GM12878 (cell line): ENCODE data around the gene SMURF1. TPM values are rescaled to one million over a fixed set of nuclear protein-coding genes. Genes with fewer than 3 reads are reported as not detected.

Source experiments
- ATAC-seq: fragments of 200-7000 bp; cut with Tn5 transposase; 3 replicates; pipeline ENCODE4 v1.9.1; 2020; ENCODE audit warnings: mild to moderate bottlenecking, moderate library complexity
- BruUV-seq: library from RNA; stranded (reverse); fragments of 400-500 nt; replicated peaks from 2 replicates; lab custom pipeline; 2021; lab: Mats Ljungman, UMichigan
- CTCF ChIA-PET: fragments of 300-600 bp; sonication (Branson Sonifier 250); formaldehyde crosslinking; extraction: SDS; loops from one replicate; lab custom pipeline; 2021; ENCODE audit warnings: inconsistent platforms; lab: Yijun Ruan, JAX
- POLR2A ChIA-PET: fragments of 350-600 bp; formaldehyde crosslinking; extraction: SDS; loops from one replicate; lab custom pipeline; 2021; ENCODE audit warnings: inconsistent platforms; lab: Charles Lee
- RAD21 ChIA-PET: fragments of 300-600 bp; sonication (Branson Sonifier 250); formaldehyde crosslinking; loops from one replicate; lab custom pipeline; 2023; ENCODE audit warnings: antibody characterized with exemption; ENCODE audit not compliant: unreplicated experiment; lab: Charles Lee
- SMC1A ChIA-PET: fragments of 300-600 bp; sonication (Branson Sonifier 250); formaldehyde crosslinking; loops from one replicate; lab custom pipeline; 2023; ENCODE audit not compliant: unreplicated experiment, uncharacterized antibody; lab: Charles Lee
- DNase-seq: peaks from one replicate; pipeline ENCODE4 v3.0.0-alpha.2; 2011; ENCODE audit warnings: low read depth, low spot score
- FAIRE-seq: peaks from 3 replicates; lab custom pipeline; 2011; peaks lifted over from hg19 to GRCh38; lab: Jason Lieb, UNC
- H2AFZ ChIP-seq: 2 replicates; pipeline ENCODE4 v1.6.0; 2011; ENCODE audit warnings: low read depth, low read length, control low read depth; ENCODE audit not compliant: control insufficient read depth
- H3K27ac ChIP-seq: 2 replicates; pipeline ENCODE4 v1.5.1; 2011; ENCODE audit warnings: control low read depth; ENCODE audit not compliant: control insufficient read depth, insufficient read depth
- H3K27me3 ChIP-seq, 2 experiments: replicated peaks in 1 of 2; 2 replicates each; pipeline versions ENCODE4 v1.6.0 to v1.6.1; 2011; ENCODE audit warnings: low read length in 1 of 2; ENCODE audit not compliant: control insufficient read depth in 2 of 2, insufficient read depth in 2 of 2
- H3K36me3 ChIP-seq, 2 experiments: 2 replicates each; pipeline ENCODE4 v1.5.1; 2011; ENCODE audit warnings: low read length in 1 of 2; ENCODE audit not compliant: control insufficient read depth in 2 of 2, insufficient read depth in 2 of 2
- H3K4me1 ChIP-seq: 2 replicates; pipeline ENCODE4 v1.6.1; 2011; ENCODE audit warnings: mild to moderate bottlenecking, low read length, moderate library complexity, mixed read lengths; ENCODE audit not compliant: control insufficient read depth, insufficient read depth
- H3K4me2 ChIP-seq: 2 replicates; pipeline ENCODE4 v1.6.0; 2011; ENCODE audit warnings: control low read depth; ENCODE audit not compliant: control insufficient read depth, insufficient read depth
- H3K4me3 ChIP-seq: fragments of 200-600 bp; sonication (generic); 2 replicates; pipeline ENCODE4 v1.5.1; 2016
- H3K79me2 ChIP-seq: 2 replicates; pipeline ENCODE4 v1.6.0; 2011; ENCODE audit warnings: low read length; ENCODE audit not compliant: control insufficient read depth, insufficient read depth
- H3K9ac ChIP-seq: 2 replicates; pipeline ENCODE4 v1.8.0; 2011; ENCODE audit warnings: low read length, control low read depth, mixed read lengths; ENCODE audit not compliant: control insufficient read depth, insufficient read depth
- H3K9me3 ChIP-seq: replicated peaks from 3 replicates; pipeline ENCODE4 v1.5.1; 2011; ENCODE audit warnings: mild to moderate bottlenecking, low read length; ENCODE audit not compliant: control insufficient read depth, insufficient read depth
- H4K20me1 ChIP-seq: 2 replicates; pipeline ENCODE4 v1.6.0; 2011; ENCODE audit not compliant: control insufficient read depth, insufficient read depth
- BMI1 ChIP-seq: fragments of 450-650 bp; IDR thresholded peaks from 2 replicates; pipeline ENCODE4 v1.6.1; 2016; ENCODE audit warnings: mild to moderate bottlenecking, moderate library complexity, borderline replicate concordance
- CUX1 ChIP-seq: IDR thresholded peaks from 2 replicates; pipeline ENCODE4 v1.6.1; 2012; ENCODE audit warnings: improper control_type of control experiment, low read depth, low read length; ENCODE audit not compliant: insufficient replicate concordance
- EGR1 ChIP-seq, 2 experiments: IDR thresholded peaks; 1 replicate in 1 of 2; 2 replicates in 1 of 2; pipeline ENCODE4 v1.6.1; 2011 to 2012; ENCODE audit warnings: low read depth in 2 of 2, low read length in 2 of 2, borderline replicate concordance in 1 of 2, mild to moderate bottlenecking in 1 of 2, moderate library complexity in 1 of 2
- IRF5 ChIP-seq: fragments of 450-650 bp; IDR thresholded peaks from 2 replicates; pipeline ENCODE4 v1.6.1; 2017; ENCODE audit warnings: borderline replicate concordance
- KLF5 ChIP-seq: fragments of 450-650 bp; IDR thresholded peaks from 2 replicates; pipeline ENCODE4 v1.6.1; 2014; ENCODE audit warnings: mild to moderate bottlenecking; ENCODE audit not compliant: partially characterized antibody
- MAX ChIP-seq: IDR thresholded peaks from 2 replicates; pipeline ENCODE4 v1.6.1; 2012; ENCODE audit warnings: low read depth, low read length, improper control_type of control experiment
- MEF2B ChIP-seq: fragments of 450-650 bp; IDR thresholded peaks from 2 replicates; pipeline ENCODE4 v1.6.1; 2018; ENCODE audit warnings: mild to moderate bottlenecking, moderate library complexity; ENCODE audit not compliant: partially characterized antibody, poor library complexity, severe bottlenecking
- TBL1XR1 ChIP-seq: IDR thresholded peaks from 2 replicates; pipeline ENCODE4 v1.6.1; 2012; ENCODE audit warnings: low read depth, low read length, improper control_type of control experiment
- ZBTB33 ChIP-seq: fragments of 450-650 bp; IDR thresholded peaks from 2 replicates; pipeline ENCODE4 v1.6.1; 2017; ENCODE audit warnings: mild to moderate bottlenecking
- ZNF217 ChIP-seq: fragments of 450-650 bp; IDR thresholded peaks from 2 replicates; pipeline ENCODE4 v1.6.1; 2017; ENCODE audit warnings: antibody characterized with exemption, mild to moderate bottlenecking
- WGBS: methylation state at CpG from one replicate; pipeline ENCODE4 v1.1.6; 2016; ENCODE audit warnings: low lambda C conversion rate; ENCODE audit not compliant: insufficient replicate concordance, insufficient coverage; ENCODE audit errors: missing lambda C conversion rate; 5-methylcytosine and 5-hydroxymethylcytosine counted together
- in situ Hi-C: fragments of 300-500 bp; cut with MboI; formaldehyde crosslinking; loops from 9 replicates; pipeline ENCODE4 v1.14.3; 2018; ENCODE audit warnings: mixed read lengths
- intact Hi-C: fragments of 100-400 bp; cut with micrococcal nuclease; formaldehyde crosslinking; loops from one replicate; pipeline ENCODE4 v1.14.2; 2022; ENCODE audit not compliant: unreplicated experiment
- polyA plus RNA-seq, 11 experiments: library from polyadenylated mRNA; depleted of rRNA in 4 of 11; unstranded in 6 of 11; stranded (reverse) in 5 of 11; fragments of >200 nt; fragmentation: Nextera tagmentation in 4 of 11; fragmentation: Illumina TruSeq in 1 of 11; extraction: Ambion mirVana in 4 of 11; extraction: Trizol in 1 of 11; gene quantifications; 1 replicate in 1 of 11; 2 replicates in 10 of 11; pipeline versions ENCODE4 v1.2.1 to v1.2.3, GENCODE V29; 2011 to 2016; ENCODE audit warnings: inconsistent platforms in 2 of 11, missing spikeins in 2 of 11, low read depth in 1 of 11
- total RNA-seq, 4 experiments: library from RNA; depleted of rRNA in 3 of 4; stranded (reverse); fragments of >200 nt in 3 of 4; fragmentation: Illumina TruSeq in 1 of 4; extraction: Trizol in 1 of 4; gene quantifications; 2 replicates each; pipeline versions ENCODE4 v1.2.1 to v1.2.3, GENCODE V29; 2013 to 2021
- TF ChIP-seq, protein P1 (sequence below): fragments of 450-650 bp; formaldehyde crosslinking; IDR thresholded peaks from 2 replicates; pipeline ENCODE4 v1.5.0; 2022; ENCODE audit warnings: mild to moderate bottlenecking, missing genetic modification characterization

SMURF1 gene
- total and polyA plus RNA-seq, 10 of the 15 experiments (the other 5 are each of a cell fraction or from before 2014, with no cell fraction given) = 0.76 to 14.0 (median 7.9) TPM

DNA sequence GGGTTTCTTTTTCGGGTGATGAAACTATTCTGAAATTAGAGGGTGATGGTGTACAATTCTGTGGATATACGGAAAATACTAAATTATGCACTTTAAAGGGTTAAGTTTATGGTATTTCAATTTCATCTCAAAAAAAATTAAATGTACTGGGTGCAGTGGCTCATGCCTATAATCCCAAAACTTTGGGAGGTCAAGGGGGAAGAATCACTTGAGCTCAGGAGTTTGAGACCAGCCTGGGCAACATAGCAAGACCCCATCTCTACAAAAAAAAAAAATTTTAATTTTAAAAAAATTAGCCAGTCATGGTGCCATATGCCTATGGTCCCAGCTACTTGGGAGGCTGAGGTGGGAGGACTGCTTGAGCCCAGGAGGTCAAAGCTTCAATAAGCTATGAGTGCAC lies 57.0 kb downstream of the SMURF1 start:
- Histone ChIP-seq H4K20me1 (no peaks in the 10 kb centered on the region), H2AFZ (no peak overlapping the region), H3K36me3 (no peaks in the 10 kb centered on the region; a peak in 1 of 4 replicates), H3K4me2 (no peak overlapping the region), H3K27me3 (no peaks in the 10 kb centered on the region), H3K9me3 (no peaks in the 10 kb centered on the region), H3K27ac (no peak overlapping the region), H3K9ac (no peak overlapping the region), H3K4me1 (no peaks in the 10 kb centered on the region), H3K4me3 (no peak overlapping the region), H3K79me2 (no peaks in the 10 kb centered on the region; the same call in 1 of the 2 replicates)
- RAD21 ChIA-PET = no interaction called here
- CTCF ChIA-PET = no interaction called here
- SMC1A ChIA-PET = interaction anchor here (0.9 kb wide), 1 partner anchor 12 kb away, joined by 3 read pairs; no protein-coding TSS in a partner anchor
- in situ Hi-C loops = no loop called here
- 95% methylated on average over 2 of the region's 2 CpGs for WGBS
- intact Hi-C loops = no loop called here
- ATAC-seq = no peak
- DNase-seq = no peak
- POLR2A ChIA-PET = no interaction called here
- BruUV-seq = no TSS peak
- FAIRE-seq = no peak
- TF ChIP-seq MAX (no peak), ZNF217 (no peak), BMI1 (no peak), EGR1 (IDR thresholded peaks at IDR 0.05; ENCODE audit: borderline replicate concordance in 1 of 2, low read depth in 2 of 2, low read length in 2 of 2) (no peak), TBL1XR1 (no peak), ZBTB33 (no peak), KLF5 (no peak), CUX1 (no peak), MEF2B (no peak), IRF5 (no peak)
- TF ChIP-seq, protein P1, sequence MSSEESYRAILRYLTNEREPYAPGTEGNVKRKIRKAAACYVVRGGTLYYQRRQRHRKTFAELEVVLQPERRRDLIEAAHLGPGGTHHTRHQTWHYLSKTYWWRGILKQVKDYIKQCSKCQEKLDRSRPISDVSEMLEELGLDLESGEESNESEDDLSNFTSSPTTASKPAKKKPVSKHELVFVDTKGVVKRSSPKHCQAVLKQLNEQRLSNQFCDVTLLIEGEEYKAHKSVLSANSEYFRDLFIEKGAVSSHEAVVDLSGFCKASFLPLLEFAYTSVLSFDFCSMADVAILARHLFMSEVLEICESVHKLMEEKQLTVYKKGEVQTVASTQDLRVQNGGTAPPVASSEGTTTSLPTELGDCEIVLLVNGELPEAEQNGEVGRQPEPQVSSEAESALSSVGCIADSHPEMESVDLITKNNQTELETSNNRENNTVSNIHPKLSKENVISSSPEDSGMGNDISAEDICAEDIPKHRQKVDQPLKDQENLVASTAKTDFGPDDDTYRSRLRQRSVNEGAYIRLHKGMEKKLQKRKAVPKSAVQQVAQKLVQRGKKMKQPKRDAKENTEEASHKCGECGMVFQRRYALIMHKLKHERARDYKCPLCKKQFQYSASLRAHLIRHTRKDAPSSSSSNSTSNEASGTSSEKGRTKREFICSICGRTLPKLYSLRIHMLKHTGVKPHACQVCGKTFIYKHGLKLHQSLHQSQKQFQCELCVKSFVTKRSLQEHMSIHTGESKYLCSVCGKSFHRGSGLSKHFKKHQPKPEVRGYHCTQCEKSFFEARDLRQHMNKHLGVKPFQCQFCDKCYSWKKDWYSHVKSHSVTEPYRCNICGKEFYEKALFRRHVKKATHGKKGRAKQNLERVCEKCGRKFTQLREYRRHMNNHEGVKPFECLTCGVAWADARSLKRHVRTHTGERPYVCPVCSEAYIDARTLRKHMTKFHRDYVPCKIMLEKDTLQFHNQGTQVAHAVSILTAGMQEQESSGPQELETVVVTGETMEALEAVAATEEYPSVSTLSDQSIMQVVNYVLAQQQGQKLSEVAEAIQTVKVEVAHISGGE = no peak
